HG03342 (cell line): ENCODE data around the gene RHCE.
"Not testable (repeated sequence)": the region's sequence is repeated elsewhere in the genome, so short reads cannot be mapped to it uniquely, and the experiment has no call there.

Source experiments
- ATAC-seq: cut with Tn5 transposase; IDR thresholded peaks from one replicate; pipeline ENCODE4 v1.9.1; 2021; ENCODE audit warnings: mild to moderate bottlenecking, moderate library complexity; ENCODE audit not compliant: unreplicated experiment

Gene RHCE

GRCh38 chr1:25402947-25403803 lies 17.4 kb downstream of the RHCE start:
- not testable (repeated sequence) for ATAC-seq

- ATAC-seq, result not testable (repeated sequence)
These were observed 22.5 kb downstream of the RHCE start for GRCh38 chr1:25398079-25398478.

- not testable (repeated sequence) for ATAC-seq
These were observed 23.1 kb downstream of the RHCE start for GRCh38 chr1:25397549-25397948.

DNA sequence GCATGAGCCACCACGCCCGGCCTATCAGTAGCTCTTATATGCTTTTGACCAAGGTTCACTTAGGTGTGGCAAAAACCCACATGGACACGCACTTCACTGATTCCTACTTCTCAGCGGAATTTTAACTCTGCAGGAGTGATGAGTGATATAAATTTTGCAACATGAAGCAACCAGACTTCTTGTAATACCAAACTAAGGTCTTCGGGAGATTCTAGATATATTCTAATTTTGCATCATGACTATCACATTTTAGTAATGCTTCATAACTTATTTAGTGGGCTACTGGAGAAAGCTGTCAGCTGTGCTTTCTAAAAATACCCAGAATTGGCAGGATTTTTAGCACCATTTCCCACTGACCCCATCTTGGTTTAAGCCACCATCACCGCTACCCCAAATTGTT lies 27.8 kb downstream of the RHCE start:
- no peak for ATAC-seq

GRCh38 chr1:25389721-25390120 lies 30.9 kb downstream of the RHCE start:
- not testable (repeated sequence) for ATAC-seq

DNA sequence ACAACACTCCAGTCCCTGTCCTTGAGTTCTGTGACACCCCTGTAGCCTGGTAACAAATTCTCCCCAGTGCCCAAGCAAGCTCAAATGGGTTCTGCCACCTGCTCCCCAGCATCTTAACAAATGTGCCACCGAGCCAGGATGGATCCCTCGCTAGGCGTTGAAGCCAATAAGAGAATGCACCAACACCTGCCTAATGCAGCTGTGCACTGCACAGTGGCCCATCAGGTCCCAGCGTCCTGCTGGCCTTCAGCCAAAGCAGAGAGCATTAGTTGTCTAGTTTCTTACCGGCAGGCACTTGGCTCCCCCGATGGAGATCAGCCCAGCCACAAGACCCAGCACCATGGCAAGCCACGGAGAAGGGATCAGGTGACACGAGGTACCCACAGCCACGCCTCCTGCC lies 31.9 kb downstream of the RHCE start:
- ATAC-seq, result not testable (repeated sequence)

GRCh38 chr1:25387096-25387495 lies 33.5 kb downstream of the RHCE start:
- ATAC-seq, result not testable (repeated sequence)

GRCh38 chr1:25383875-25384274 lies 36.8 kb downstream of the RHCE start:
- not testable (repeated sequence) for ATAC-seq

GRCh38 chr1:25383090-25383489 lies 37.5 kb downstream of the RHCE start:
- not testable (repeated sequence) for ATAC-seq

GRCh38 chr1:25382543-25382942 lies 38.1 kb downstream of the RHCE start:
- ATAC-seq, result not testable (repeated sequence)

DNA sequence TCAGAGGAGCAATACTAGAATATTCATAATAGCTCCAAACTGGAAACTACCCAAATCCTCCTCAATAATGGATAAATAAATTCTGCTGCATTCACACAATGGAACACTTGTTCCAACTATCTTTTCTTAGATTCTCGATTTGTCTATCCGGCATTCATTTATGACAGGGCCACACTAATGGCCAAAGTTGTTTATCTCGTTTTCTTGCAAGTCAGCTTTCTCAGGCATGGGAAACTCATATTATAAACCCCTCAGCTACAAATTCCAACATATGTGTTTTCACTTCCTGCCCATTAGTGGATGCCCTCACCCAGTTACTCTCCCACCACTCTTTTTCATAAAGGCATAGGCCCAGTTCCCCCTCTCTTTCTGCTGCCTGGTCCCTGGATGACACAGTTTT lies 42.3 kb downstream of the RHCE start:
- not testable (repeated sequence) for ATAC-seq

GRCh38 chr1:25371757-25372156 lies 48.9 kb downstream of the RHCE start:
- ATAC-seq, result not testable (repeated sequence)

GRCh38 chr1:25369691-25370271 lies 50.8 kb downstream of the RHCE start:
- ATAC-seq, result not testable (repeated sequence)

- no peak for ATAC-seq
These were observed 51.4 kb downstream of the RHCE start for GRCh38 chr1:25369241-25369640.

DNA sequence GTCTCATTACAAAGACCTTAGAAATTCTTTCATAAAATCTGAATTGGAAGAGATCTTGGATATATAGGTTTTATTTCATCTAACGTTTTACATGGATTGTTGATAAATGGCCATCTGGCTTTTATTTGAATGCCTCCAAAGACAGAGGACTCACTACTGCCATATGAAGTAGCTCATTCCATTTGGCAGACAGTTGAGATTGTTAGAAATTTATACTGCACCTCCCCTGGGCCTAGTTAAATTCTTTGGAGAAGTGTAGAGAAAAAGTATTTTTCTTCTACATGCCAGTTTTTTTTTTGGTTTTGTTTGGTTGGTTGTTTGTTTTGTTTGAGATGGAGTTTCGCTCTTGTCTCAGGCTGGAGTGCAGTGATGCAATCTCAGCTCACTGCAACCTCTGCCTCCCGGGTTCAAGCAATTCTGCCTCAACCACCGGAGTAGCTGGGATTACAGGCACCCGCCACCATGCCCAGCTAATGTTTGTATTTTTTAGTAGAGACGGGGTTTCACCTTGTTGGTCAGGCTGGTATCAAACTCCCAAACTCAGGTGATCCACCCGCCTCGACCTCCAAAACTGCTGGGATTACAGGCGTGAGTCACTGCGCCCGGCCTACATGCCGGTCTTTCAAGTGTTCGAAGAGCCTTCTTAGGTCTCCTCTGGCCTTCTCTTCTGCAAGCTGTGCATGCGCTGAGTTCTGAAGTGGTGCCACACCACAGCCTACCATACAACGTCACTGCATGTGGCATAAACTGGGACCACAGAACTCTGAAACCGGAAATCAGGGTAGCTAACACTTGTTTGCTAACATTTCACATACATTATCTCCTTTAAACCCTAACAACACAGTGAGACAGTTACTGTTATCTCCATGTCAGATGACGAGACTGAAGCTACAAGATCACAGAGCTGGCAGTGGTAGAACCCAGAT lies 57.7 kb downstream of the RHCE start:
- not testable (repeated sequence) for ATAC-seq

- no peak for ATAC-seq
These were observed 58.7 kb downstream of the RHCE start for GRCh38 chr1:25361901-25362300.

DNA sequence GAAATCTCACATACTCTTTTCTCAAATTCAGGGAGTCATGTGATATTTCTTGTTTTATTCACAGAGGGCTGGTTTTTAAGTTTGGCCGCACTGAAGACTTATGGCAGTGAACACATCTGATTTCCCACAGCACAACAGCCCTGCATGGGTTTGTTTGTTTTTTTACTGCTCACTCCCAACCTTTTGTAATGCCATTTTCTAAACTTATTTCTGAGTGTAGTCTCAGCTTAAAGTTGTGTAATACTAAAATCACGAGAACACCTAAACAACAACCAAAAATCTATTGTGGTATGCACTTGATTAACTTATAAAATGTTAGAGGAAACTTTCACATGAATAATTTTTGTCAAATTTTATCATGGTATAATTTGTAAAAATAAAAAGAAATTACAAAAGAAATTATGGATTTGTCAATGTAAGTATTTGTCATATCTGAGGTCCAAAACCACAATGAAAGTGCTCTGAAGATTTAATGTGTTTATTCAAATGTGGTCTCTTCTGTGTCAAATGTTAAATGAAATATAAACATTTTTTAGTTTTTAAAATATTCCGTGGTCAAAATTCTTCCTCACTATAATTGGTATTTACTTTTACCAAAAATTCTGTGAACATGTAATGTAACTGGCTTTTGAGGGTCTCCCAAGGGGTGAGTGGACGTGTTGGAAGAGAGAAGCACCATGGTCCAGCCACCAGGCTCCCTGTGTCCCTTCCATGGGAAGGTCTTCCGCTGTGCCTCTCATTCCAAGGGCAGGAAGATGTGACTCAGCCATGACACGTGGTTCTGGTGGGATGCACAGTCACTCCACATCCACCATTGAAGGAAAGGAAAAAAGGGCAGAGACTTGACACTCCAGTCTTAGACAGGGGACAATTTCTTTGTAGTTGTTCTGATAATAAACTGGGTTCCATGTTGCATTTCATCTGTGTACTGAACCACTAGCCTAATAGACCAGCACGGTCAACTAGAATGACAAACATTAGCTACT lies 59.7 kb downstream of the RHCE start:
- ATAC-seq, result no peak

DNA sequence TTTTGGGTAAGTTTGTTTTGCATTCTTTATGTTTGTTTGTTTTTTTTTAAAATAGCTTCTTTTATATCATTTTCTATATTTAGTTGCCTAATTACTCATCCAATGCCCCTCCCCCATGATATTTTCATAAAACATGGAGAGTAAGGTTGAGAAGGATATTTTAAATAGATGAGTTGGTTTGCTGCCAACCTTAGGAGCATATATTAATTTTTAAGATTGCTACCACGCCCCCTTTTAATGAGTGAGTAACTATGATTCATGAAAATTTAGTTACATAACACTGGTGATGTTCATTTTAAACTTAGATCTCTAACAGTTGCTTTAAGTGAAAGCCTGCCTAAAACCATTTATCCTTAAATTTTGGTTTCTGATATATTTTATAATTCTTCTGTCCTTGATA lies 63.8 kb downstream of the RHCE start:
- ATAC-seq, result no peak

DNA sequence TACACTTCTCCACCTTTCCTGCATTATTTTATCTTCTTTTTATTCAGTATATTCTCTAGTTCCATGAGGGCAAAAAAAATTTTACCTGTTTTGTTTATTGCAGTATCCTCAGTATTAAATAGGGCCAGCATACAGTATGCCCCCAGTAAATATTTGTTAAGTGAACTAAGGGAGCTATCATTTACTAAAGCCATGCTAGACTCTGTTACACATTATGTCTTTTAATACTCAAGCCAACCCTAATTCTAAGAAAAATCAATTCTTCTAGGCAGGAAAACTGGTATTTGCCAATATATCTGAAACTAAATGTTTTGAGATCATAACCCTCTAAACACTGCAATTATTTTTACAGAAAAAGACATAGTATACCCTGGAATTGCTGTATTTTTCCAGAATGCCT lies 64.2 kb downstream of the RHCE start:
- no peak for ATAC-seq

- ATAC-seq, result no peak
These were observed 64.7 kb downstream of the RHCE start for GRCh38 chr1:25355841-25356395.
